Measurements from ENCODE around the gene MAP4K1.

Gene MAP4K1

DNA sequence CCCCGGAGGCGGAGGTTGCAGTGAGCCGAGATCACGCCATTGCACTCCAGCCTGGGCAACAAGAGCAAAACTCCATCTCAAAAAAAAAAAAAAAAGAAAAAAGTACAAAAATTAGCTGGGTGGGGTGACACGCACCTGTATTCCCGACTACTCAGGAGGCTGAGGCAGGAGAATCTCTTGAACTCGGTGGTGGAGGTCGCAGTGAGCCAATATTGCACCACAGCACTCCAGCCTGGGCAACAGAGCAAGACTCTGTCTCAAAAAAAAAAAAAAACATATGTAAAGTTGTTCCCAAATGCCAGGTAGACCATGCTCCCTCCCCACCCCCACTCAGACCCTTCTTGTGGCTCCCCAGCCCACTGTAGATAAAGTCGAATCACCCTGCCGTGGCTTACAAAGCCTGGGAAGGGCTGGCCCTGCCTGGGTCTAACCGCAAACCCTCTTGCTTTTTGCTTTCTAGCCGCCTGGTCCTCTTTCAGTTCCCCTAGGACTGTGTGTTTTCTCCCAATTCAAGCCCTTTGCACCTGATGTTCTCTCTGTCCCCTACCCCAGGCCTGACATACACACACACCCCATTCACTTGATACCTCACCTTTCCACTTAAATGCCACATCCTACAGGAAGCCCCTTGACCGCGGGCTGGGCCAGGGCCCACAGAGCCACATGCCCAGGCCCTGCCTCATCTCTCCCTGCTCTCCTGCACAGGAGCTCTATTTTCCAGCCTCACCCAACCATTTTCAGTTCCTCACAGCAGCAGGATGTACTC, 34.4 kb downstream of the MAP4K1 start:
- POLR2A ChIA-PET = interaction anchor here (0.5 to 1.2 kb wide), 4 partner anchors 9 to 340 kb away, joined by 3 to 6 read pairs (median 4); no protein-coding TSS in a partner anchor
- Histone ChIP-seq H3K4me1 (ENCODE audit: control insufficient read depth, insufficient read depth, low read length) (no peaks in the 10 kb centered on the region), H3K36me3 (ENCODE audit: control insufficient read depth in 2 of 2, insufficient read depth in 1 of 2, low read length in 2 of 2) (no peaks in the 10 kb centered on the region; a peak in 1 of 3 replicates), H3K9me3 (ENCODE audit: control insufficient read depth, insufficient read depth, low read depth, low read length) (no peaks in the 10 kb centered on the region), H3K27ac (ENCODE audit: extremely low read depth, low read depth, low read length) (no peak overlapping the region), H3K4me3 (ENCODE audit: low read depth, low read length) (no peak overlapping the region)
- CTCF ChIA-PET = interaction anchor here (0.6 to 0.7 kb wide), 2 partner anchors 343 to 526 kb away, joined by 3 read pairs; no protein-coding TSS in a partner anchor
- TF ChIP-seq, protein P1, sequence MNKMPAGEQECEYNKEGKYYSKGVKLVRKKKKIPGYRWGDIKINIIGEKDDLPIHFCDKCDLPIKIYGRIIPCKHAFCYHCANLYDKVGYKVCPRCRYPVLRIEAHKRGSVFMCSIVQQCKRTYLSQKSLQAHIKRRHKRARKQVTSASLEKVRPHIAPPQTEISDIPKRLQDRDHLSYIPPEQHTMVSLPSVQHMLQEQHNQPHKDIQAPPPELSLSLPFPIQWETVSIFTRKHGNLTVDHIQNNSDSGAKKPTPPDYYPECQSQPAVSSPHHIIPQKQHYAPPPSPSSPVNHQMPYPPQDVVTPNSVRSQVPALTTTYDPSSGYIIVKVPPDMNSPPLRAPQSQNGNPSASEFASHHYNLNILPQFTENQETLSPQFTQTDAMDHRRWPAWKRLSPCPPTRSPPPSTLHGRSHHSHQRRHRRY (tag by site-specific recombination; IDR thresholded peaks at IDR 0.05) = no peak
- TF ChIP-seq EGR2 (tag by site-specific recombination; IDR thresholded peaks at IDR 0.05; ENCODE audit: low read depth) (0 out of 2 replicates have a peak, but pooled peaks have one; percentile 6), SP3 (tag by site-specific recombination; IDR thresholded peaks at IDR 0.05) (no peak), ZNF121 (tag by site-specific recombination; IDR thresholded peaks at IDR 0.05) (peak; percentile 54; the same call in 1 of the 2 replicates), ZNF184 (tag by site-specific recombination; IDR thresholded peaks at IDR 0.05) (no peak), ZNF175 (tag by site-specific recombination; IDR thresholded peaks at IDR 0.05) (no peak), ZFP37 (tag by site-specific recombination; IDR thresholded peaks at IDR 0.05) (no peak)
- TF ChIP-seq, protein P2, sequence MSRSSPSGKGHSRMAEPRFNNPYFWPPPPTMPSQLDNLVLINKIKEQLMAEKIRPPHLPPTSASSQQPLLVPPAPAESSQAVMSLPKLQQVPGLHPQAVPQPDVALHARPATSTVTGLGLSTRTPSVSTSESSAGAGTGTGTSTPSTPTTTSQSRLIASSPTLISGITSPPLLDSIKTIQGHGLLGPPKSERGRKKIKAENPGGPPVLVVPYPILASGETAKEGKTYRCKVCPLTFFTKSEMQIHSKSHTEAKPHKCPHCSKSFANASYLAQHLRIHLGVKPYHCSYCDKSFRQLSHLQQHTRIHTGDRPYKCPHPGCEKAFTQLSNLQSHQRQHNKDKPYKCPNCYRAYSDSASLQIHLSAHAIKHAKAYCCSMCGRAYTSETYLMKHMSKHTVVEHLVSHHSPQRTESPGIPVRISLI (tag by site-specific recombination; IDR thresholded peaks at IDR 0.05) = peak; percentile 73

DNA sequence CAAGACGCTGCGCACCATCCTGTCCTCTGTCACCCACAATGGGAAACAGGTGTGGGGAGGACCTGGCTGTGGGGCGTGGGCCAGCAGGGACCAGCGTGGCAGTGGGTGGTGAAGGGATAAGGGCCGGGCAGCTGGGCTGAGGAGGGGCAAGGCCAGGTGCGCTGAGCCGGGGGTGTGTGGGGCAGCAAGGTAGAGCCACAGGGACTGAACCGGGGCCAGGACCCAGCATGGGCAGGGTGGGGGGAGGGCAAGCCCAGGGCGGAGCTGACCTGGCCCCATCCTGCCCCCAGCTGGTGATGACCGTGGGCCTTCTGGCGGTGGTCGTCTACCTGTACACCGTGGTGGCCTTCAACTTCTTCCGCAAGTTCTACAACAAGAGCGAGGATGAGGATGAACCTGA, 37.7 kb downstream of the MAP4K1 start:
- Histone ChIP-seq H3K4me3 (ENCODE audit: low read depth, low read length) (no peak overlapping the region), H3K36me3 (ENCODE audit: control insufficient read depth in 2 of 2, insufficient read depth in 1 of 2, low read length in 2 of 2) (no peaks in the 10 kb centered on the region; a peak in 1 of 3 replicates), H3K4me1 (ENCODE audit: control insufficient read depth, insufficient read depth, low read length) (no peaks in the 10 kb centered on the region), H3K27ac (ENCODE audit: extremely low read depth, low read depth, low read length) (no peak overlapping the region), H3K9me3 (ENCODE audit: control insufficient read depth, insufficient read depth, low read depth, low read length) (no peaks in the 10 kb centered on the region)
- ChIA-PET POLR2A (interaction anchor here (0.9 to 1.0 kb wide), 3 partner anchors 37 to 177 kb away, joined by 3 read pairs; partner anchors contain the start of genes EIF3K, FAM98C and MAP4K1), CTCF (interaction anchor here (0.6 to 1.5 kb wide), 3 partner anchors 11 to 55 kb away, joined by 4 to 6 read pairs (median 6); no protein-coding TSS in a partner anchor)
- TF ChIP-seq MYNN (tag by site-specific recombination; IDR thresholded peaks at IDR 0.05; ENCODE audit: borderline replicate concordance) (no peak), ZNF561 (tag by site-specific recombination; IDR thresholded peaks at IDR 0.05; ENCODE audit: borderline replicate concordance) (no peak), ZNF155 (tag by site-specific recombination; IDR thresholded peaks at IDR 0.05) (no peak), ZNF239 (tag by site-specific recombination; IDR thresholded peaks at IDR 0.05) (no peak), ZBTB1 (tag by site-specific recombination; IDR thresholded peaks at IDR 0.05) (no peak), ZNF138 (tag by site-specific recombination; IDR thresholded peaks at IDR 0.05; ENCODE audit: borderline replicate concordance) (no peak), REPIN1 (tag by site-specific recombination; IDR thresholded peaks at IDR 0.05; ENCODE audit: low read depth) (no peak), ZNF473 (tag by site-specific recombination; IDR thresholded peaks at IDR 0.05) (no peak), ZNF350 (tag by site-specific recombination; IDR thresholded peaks at IDR 0.05) (no peak), GFI1B (tag by site-specific recombination; IDR thresholded peaks at IDR 0.05) (no peak), YY1 (tag by site-specific recombination; IDR thresholded peaks at IDR 0.05) (no peak), FEZF1 (tag by site-specific recombination; IDR thresholded peaks at IDR 0.05) (no peak), ZNF585B (tag by site-specific recombination; IDR thresholded peaks at IDR 0.05) (no peak), IKZF3 (tag by site-specific recombination; IDR thresholded peaks at IDR 0.05) (no peak)
- TF ChIP-seq, protein P3, sequence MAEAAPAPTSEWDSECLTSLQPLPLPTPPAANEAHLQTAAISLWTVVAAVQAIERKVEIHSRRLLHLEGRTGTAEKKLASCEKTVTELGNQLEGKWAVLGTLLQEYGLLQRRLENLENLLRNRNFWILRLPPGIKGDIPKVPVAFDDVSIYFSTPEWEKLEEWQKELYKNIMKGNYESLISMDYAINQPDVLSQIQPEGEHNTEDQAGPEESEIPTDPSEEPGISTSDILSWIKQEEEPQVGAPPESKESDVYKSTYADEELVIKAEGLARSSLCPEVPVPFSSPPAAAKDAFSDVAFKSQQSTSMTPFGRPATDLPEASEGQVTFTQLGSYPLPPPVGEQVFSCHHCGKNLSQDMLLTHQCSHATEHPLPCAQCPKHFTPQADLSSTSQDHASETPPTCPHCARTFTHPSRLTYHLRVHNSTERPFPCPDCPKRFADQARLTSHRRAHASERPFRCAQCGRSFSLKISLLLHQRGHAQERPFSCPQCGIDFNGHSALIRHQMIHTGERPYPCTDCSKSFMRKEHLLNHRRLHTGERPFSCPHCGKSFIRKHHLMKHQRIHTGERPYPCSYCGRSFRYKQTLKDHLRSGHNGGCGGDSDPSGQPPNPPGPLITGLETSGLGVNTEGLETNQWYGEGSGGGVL (tag by site-specific recombination; IDR thresholded peaks at IDR 0.05) = no peak
- TF ChIP-seq, protein P4, sequence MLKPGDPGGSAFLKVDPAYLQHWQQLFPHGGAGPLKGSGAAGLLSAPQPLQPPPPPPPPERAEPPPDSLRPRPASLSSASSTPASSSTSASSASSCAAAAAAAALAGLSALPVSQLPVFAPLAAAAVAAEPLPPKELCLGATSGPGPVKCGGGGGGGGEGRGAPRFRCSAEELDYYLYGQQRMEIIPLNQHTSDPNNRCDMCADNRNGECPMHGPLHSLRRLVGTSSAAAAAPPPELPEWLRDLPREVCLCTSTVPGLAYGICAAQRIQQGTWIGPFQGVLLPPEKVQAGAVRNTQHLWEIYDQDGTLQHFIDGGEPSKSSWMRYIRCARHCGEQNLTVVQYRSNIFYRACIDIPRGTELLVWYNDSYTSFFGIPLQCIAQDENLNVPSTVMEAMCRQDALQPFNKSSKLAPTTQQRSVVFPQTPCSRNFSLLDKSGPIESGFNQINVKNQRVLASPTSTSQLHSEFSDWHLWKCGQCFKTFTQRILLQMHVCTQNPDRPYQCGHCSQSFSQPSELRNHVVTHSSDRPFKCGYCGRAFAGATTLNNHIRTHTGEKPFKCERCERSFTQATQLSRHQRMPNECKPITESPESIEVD (tag by site-specific recombination; IDR thresholded peaks at IDR 0.05) = no peak
- TF ChIP-seq, protein P5, sequence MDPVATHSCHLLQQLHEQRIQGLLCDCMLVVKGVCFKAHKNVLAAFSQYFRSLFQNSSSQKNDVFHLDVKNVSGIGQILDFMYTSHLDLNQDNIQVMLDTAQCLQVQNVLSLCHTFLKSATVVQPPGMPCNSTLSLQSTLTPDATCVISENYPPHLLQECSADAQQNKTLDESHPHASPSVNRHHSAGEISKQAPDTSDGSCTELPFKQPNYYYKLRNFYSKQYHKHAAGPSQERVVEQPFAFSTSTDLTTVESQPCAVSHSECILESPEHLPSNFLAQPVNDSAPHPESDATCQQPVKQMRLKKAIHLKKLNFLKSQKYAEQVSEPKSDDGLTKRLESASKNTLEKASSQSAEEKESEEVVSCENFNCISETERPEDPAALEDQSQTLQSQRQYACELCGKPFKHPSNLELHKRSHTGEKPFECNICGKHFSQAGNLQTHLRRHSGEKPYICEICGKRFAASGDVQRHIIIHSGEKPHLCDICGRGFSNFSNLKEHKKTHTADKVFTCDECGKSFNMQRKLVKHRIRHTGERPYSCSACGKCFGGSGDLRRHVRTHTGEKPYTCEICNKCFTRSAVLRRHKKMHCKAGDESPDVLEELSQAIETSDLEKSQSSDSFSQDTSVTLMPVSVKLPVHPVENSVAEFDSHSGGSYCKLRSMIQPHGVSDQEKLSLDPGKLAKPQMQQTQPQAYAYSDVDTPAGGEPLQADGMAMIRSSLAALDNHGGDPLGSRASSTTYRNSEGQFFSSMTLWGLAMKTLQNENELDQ (tag by site-specific recombination; IDR thresholded peaks at IDR 0.05; ENCODE audit: low read depth) = no peak
